Testis (tissue), 2 donors: ENCODE data around the gene CFAP57.

Experiments used
- CTCF ChIP-seq, 3 experiments: fragments of 450-650 bp in 2 of 3; fragments of 200-600 bp in 1 of 3; sonication (generic) in 1 of 3; IDR thresholded peaks; one replicate each; pipeline ENCODE4 v1.5.1; 2016 to 2019; ENCODE audit warnings: antibody characterized with exemption in 3 of 3, mild to moderate bottlenecking in 2 of 3, moderate library complexity in 1 of 3
- POLR2A ChIP-seq: fragments of 450-650 bp; IDR thresholded peaks from one replicate; pipeline ENCODE4 v1.6.1; 2017; ENCODE audit warnings: antibody characterized with exemption, mild to moderate bottlenecking, moderate library complexity

- no peak for TF ChIP-seq CTCF (IDR thresholded peaks at IDR 0.05)
- TF ChIP-seq POLR2A, result no peak
Observed at GRCh38 chr1:43137445-43138052, 34.6 kb upstream of the CFAP57 start.
